ENCODE results near the gene TASOR2.

Gene TASOR2

GRCh38 chr10:5692461-5693358 lies 8.1 kb downstream of the TASOR2 start:
- in situ Hi-C loops (cut with MboI; ENCODE audit: low pct_unique_long_range_greater_than_20kb, low sequenced_read_pairs, unreplicated experiment), result no loop called here
- DNase-seq (ENCODE audit: low spot score), result peak; percentile 62
- TF ChIP-seq, protein P1, sequence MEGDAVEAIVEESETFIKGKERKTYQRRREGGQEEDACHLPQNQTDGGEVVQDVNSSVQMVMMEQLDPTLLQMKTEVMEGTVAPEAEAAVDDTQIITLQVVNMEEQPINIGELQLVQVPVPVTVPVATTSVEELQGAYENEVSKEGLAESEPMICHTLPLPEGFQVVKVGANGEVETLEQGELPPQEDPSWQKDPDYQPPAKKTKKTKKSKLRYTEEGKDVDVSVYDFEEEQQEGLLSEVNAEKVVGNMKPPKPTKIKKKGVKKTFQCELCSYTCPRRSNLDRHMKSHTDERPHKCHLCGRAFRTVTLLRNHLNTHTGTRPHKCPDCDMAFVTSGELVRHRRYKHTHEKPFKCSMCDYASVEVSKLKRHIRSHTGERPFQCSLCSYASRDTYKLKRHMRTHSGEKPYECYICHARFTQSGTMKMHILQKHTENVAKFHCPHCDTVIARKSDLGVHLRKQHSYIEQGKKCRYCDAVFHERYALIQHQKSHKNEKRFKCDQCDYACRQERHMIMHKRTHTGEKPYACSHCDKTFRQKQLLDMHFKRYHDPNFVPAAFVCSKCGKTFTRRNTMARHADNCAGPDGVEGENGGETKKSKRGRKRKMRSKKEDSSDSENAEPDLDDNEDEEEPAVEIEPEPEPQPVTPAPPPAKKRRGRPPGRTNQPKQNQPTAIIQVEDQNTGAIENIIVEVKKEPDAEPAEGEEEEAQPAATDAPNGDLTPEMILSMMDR (IDR thresholded peaks at IDR 0.05; ENCODE audit: extremely low read depth, insufficient read depth, missing control alignments), result no peak

- no peak for DNase-seq (ENCODE audit: low spot score)
- in situ Hi-C loops (cut with MboI; ENCODE audit: low pct_unique_long_range_greater_than_20kb, low sequenced_read_pairs, unreplicated experiment), result no loop called here
- TF ChIP-seq, protein P1 (IDR thresholded peaks at IDR 0.05; ENCODE audit: extremely low read depth, insufficient read depth, missing control alignments), result no peak
Measured at GRCh38 chr10:5694573-5694972, 9.9 kb downstream of the TASOR2 start.

- DNase-seq (ENCODE audit: low spot score), result no peak
- in situ Hi-C loops (cut with MboI; ENCODE audit: low pct_unique_long_range_greater_than_20kb, low sequenced_read_pairs, unreplicated experiment), result no loop called here
- TF ChIP-seq, protein P1 (IDR thresholded peaks at IDR 0.05; ENCODE audit: extremely low read depth, insufficient read depth, missing control alignments), result no peak
Measured at GRCh38 chr10:5697342-5697741, 12.7 kb downstream of the TASOR2 start.

GRCh38 chr10:5698062-5698461 lies 13.4 kb downstream of the TASOR2 start:
- no peak for DNase-seq (ENCODE audit: low spot score)
- in situ Hi-C loops (cut with MboI; ENCODE audit: low pct_unique_long_range_greater_than_20kb, low sequenced_read_pairs, unreplicated experiment), result no loop called here
- TF ChIP-seq, protein P1 (IDR thresholded peaks at IDR 0.05; ENCODE audit: extremely low read depth, insufficient read depth, missing control alignments), result no peak

GRCh38 chr10:5708356-5708755 lies 23.7 kb downstream of the TASOR2 start:
- DNase-seq (ENCODE audit: low spot score), result no peak
- TF ChIP-seq, protein P1 (IDR thresholded peaks at IDR 0.05; ENCODE audit: extremely low read depth, insufficient read depth, missing control alignments), result no peak
- in situ Hi-C loops (cut with MboI; ENCODE audit: low pct_unique_long_range_greater_than_20kb, low sequenced_read_pairs, unreplicated experiment), result no loop called here

GRCh38 chr10:5709865-5710264 lies 25.2 kb downstream of the TASOR2 start:
- in situ Hi-C loops (cut with MboI; ENCODE audit: low pct_unique_long_range_greater_than_20kb, low sequenced_read_pairs, unreplicated experiment), result no loop called here
- DNase-seq (ENCODE audit: low spot score), result no peak
- TF ChIP-seq, protein P1 (IDR thresholded peaks at IDR 0.05; ENCODE audit: extremely low read depth, insufficient read depth, missing control alignments), result no peak

Measured in GM13977 (cell line).